ENCODE results near the gene THRB.
"Not testable (repeated sequence)": the region's sequence is repeated elsewhere in the genome, so short reads cannot be mapped to it uniquely, and the experiment has no call there.

THRB gene

DNA sequence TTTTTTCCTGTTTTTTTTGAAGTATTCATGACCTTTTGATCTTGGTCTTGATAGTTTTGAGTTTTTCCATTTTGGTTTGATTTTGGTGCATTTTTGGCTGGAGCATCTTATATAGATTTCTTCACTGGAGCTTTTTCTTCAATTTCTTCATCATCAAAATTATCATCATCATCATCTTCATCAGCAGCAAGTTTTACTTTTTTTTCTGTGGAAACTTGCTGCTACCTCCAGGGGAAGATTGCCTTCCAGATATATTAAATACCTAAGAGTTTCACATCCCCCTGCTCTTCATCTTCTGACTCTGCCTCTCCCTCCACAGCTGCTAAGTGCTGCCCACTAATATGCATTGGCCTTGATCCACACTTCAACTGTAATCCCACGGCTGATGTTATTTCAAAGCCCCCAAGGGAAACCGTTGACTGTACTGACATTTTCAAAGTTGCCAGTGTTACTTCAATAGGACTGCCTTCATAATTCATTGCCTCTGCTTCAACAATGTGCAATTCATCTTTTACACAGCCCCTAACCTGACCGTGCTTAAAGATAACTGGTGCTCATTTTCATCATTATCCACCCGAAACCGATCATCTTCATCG, 397.9 kb downstream of the THRB start:
- no peak for TF ChIP-seq MAX (IDR thresholded peaks at IDR 0.05; ENCODE audit: low read depth, low read length)
- TF ChIP-seq MYC (IDR thresholded peaks at IDR 0.05; ENCODE audit: low read depth, low read length), result no peak
- TF ChIP-seq, protein P1, sequence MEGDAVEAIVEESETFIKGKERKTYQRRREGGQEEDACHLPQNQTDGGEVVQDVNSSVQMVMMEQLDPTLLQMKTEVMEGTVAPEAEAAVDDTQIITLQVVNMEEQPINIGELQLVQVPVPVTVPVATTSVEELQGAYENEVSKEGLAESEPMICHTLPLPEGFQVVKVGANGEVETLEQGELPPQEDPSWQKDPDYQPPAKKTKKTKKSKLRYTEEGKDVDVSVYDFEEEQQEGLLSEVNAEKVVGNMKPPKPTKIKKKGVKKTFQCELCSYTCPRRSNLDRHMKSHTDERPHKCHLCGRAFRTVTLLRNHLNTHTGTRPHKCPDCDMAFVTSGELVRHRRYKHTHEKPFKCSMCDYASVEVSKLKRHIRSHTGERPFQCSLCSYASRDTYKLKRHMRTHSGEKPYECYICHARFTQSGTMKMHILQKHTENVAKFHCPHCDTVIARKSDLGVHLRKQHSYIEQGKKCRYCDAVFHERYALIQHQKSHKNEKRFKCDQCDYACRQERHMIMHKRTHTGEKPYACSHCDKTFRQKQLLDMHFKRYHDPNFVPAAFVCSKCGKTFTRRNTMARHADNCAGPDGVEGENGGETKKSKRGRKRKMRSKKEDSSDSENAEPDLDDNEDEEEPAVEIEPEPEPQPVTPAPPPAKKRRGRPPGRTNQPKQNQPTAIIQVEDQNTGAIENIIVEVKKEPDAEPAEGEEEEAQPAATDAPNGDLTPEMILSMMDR (IDR thresholded peaks at IDR 0.05; ENCODE audit: low read depth, low read length), result no peak
- no peak for TF ChIP-seq POLR2A (IDR thresholded peaks at IDR 0.05; ENCODE audit: extremely low read depth, insufficient read length)

GRCh38 chr3:24096271-24096670, 398.4 kb downstream of the THRB start:
- H3K4me3 ChIP-seq (ENCODE audit: low read depth, low read length), result no peak overlapping the region
- DNase-seq (ENCODE audit: low read depth), result no peak
- TF ChIP-seq, protein P1 (IDR thresholded peaks at IDR 0.05; ENCODE audit: low read depth, low read length), result no peak
- TF ChIP-seq MYC (IDR thresholded peaks at IDR 0.05; ENCODE audit: low read depth, low read length) (no peak), MAX (IDR thresholded peaks at IDR 0.05; ENCODE audit: low read depth, low read length) (no peak), POLR2A (IDR thresholded peaks at IDR 0.05; ENCODE audit: extremely low read depth, insufficient read length) (no peak)

More for the DNA sequence above, 397.9 kb downstream of the THRB start:
- DNase-seq (ENCODE audit: low read depth), result no peak
- H3K4me3 ChIP-seq (ENCODE audit: low read depth, low read length), result no peak overlapping the region

DNA sequence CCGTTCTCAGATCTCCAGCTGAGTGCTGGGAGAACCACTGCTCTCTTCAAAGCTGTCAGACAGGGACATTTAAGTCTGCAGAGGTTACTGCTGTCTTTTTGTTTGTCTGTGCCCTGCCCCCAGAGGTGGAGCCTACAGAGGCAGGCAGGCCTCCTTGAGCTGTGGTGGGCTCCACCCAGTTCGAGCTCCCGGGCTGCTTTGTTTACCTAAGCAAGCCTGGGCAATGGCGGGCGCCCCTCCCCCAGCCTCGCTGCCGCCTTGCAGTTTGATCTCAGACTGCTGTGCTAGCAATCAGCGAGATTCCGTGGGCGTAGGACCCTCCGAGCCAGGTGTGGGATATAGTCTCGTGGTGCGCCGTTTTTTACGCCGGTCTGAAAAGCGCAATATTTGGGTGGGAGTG, 399.8 kb downstream of the THRB start:
- DNase-seq (ENCODE audit: low read depth); H3K4me3 ChIP-seq (ENCODE audit: low read depth, low read length): not testable (repeated sequence)

DNA sequence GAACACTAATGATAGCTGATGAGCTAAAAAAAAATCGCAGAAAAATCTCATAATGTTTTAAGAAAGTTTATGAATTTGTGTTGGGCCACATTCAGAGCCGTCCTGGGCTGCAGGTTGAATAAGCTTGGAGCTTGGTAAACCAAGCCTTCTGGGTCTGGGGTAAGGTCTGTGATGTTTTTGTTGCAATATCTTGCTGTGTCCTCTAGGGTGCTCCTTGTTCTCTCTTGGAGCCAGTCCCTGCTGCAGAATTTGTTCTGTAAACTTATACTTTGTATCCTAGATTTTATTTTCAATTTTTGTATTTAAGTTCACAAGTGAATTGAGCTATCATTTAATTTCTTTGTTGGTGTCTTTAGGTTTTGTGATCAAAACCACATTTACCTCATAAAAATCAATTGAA, 405.9 kb downstream of the THRB start:
- TF ChIP-seq MYC (IDR thresholded peaks at IDR 0.05; ENCODE audit: low read depth, low read length) (no peak), POLR2A (IDR thresholded peaks at IDR 0.05; ENCODE audit: extremely low read depth, insufficient read length) (no peak), MAX (IDR thresholded peaks at IDR 0.05; ENCODE audit: low read depth, low read length) (no peak)
- TF ChIP-seq, protein P1 (IDR thresholded peaks at IDR 0.05; ENCODE audit: low read depth, low read length), result peak; percentile 22
- H3K4me3 ChIP-seq (ENCODE audit: low read depth, low read length), result no peak overlapping the region
- DNase-seq (ENCODE audit: low read depth), result peak; percentile 10

GRCh38 chr3:24087469-24087868, 407.2 kb downstream of the THRB start:
- TF ChIP-seq POLR2A (IDR thresholded peaks at IDR 0.05; ENCODE audit: extremely low read depth, insufficient read length) (no peak), MAX (IDR thresholded peaks at IDR 0.05; ENCODE audit: low read depth, low read length) (no peak), MYC (IDR thresholded peaks at IDR 0.05; ENCODE audit: low read depth, low read length) (no peak)
- TF ChIP-seq, protein P1 (IDR thresholded peaks at IDR 0.05; ENCODE audit: low read depth, low read length), result no peak
- H3K4me3 ChIP-seq (ENCODE audit: low read depth, low read length), result no peak overlapping the region
- DNase-seq (ENCODE audit: low read depth), result no peak

DNA sequence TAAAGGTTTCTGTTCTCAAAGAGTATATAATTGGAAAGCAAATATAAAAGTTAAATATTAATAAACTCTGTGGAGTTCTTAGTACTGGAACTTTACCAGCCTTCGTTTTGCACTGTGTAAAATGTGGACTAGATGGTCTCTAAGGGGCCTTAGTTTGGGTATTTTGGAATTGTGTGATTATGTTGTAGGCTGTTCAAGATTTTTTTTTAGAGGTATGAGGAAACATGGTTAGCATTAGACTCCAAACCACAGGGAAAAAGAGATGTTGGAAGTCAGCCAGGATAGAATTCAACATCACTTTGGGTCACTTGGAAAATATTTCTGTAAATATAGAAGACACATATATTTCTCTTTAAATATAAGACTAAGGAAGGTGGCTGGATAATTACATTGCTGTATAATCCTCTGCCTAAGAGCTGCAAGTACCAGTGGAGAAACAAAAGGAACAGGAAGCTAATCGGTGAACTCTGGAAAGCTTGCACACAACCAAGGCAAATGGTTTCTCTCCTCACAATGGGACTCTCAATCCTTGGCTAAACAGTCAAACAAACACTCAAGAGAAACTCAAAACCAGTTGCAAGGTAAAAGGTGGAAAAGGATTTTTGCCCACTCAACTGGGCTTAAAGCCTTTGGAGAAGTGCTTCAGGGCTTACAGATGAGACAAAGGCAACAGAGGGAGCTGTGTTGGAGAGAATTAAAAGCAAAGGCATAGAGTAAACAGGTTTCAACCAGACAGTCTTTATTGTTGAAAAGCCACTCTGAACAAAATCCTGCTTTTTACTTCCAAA, 407.8 kb downstream of the THRB start:
- no peak for DNase-seq (ENCODE audit: low read depth)
- no peak overlapping the region for H3K4me3 ChIP-seq (ENCODE audit: low read depth, low read length)
- TF ChIP-seq MAX (IDR thresholded peaks at IDR 0.05; ENCODE audit: low read depth, low read length), result no peak
- no peak for TF ChIP-seq POLR2A (IDR thresholded peaks at IDR 0.05; ENCODE audit: extremely low read depth, insufficient read length)
- no peak for TF ChIP-seq MYC (IDR thresholded peaks at IDR 0.05; ENCODE audit: low read depth, low read length)
- TF ChIP-seq, protein P1 (IDR thresholded peaks at IDR 0.05; ENCODE audit: low read depth, low read length), result no peak
